GM19351 (cell line): ENCODE results near the gene SLK.

ENCODE experiments used
- ATAC-seq: cut with Tn5 transposase; IDR thresholded peaks from one replicate; pipeline ENCODE4 v1.9.1; 2021; ENCODE audit warnings: mild to moderate bottlenecking, moderate library complexity; ENCODE audit not compliant: unreplicated experiment

Gene SLK

GRCh38 chr10:103966671-103967447 lies at the start of gene SLK:
SLK (plus strand) TSS chr10:103967140; CDS start chr10:103967746, 606 bp downstream.
- ATAC-seq = peak; percentile 77

GRCh38 chr10:103917302-103918052 lies 49.5 kb upstream of the SLK start:
- ATAC-seq = peak; percentile 12

GRCh38 chr10:103918053-103918846 lies 48.7 kb upstream of the SLK start, which contains the start of gene STN1:
STN1 (minus strand) TSS chr10:103918184; CDS start chr10:103917594, 590 bp downstream.
- peak; percentile 89 for ATAC-seq

GRCh38 chr10:103919648-103920025 lies 47.3 kb upstream of the SLK start:
- ATAC-seq = no peak

GRCh38 chr10:103921248-103921647 lies 45.7 kb upstream of the SLK start:
- ATAC-seq = no peak

GRCh38 chr10:103921750-103922195 lies 45.2 kb upstream of the SLK start:
- peak; percentile 35 for ATAC-seq

GRCh38 chr10:103922659-103923058 lies 44.3 kb upstream of the SLK start:
- ATAC-seq = no peak

GRCh38 chr10:103923502-103923901 lies 43.4 kb upstream of the SLK start:
- ATAC-seq = no peak

GRCh38 chr10:103925591-103925990 lies 41.3 kb upstream of the SLK start:
- ATAC-seq = no peak

GRCh38 chr10:103926722-103927319 lies 40.1 kb upstream of the SLK start:
- no peak for ATAC-seq

- ATAC-seq = no peak
These were observed 38.2 kb upstream of the SLK start for GRCh38 chr10:103928784-103929183.

GRCh38 chr10:103929381-103929921 lies 37.5 kb upstream of the SLK start:
- ATAC-seq = no peak

GRCh38 chr10:103930449-103930848 lies 36.5 kb upstream of the SLK start:
- no peak for ATAC-seq

- ATAC-seq = no peak
These were observed 36.1 kb upstream of the SLK start for GRCh38 chr10:103930881-103931280.

- ATAC-seq = no peak
These were observed 35.3 kb upstream of the SLK start for GRCh38 chr10:103931603-103932002.

- ATAC-seq = no peak
These were observed 34.7 kb upstream of the SLK start for GRCh38 chr10:103932271-103932670.

GRCh38 chr10:103932971-103933370 lies 34.0 kb upstream of the SLK start:
- no peak for ATAC-seq

- no peak for ATAC-seq
These were observed 33.3 kb upstream of the SLK start for GRCh38 chr10:103933557-103934121.

- ATAC-seq = no peak
These were observed 32.6 kb upstream of the SLK start for GRCh38 chr10:103934308-103934707.

- ATAC-seq = no peak
These were observed 30.9 kb upstream of the SLK start for GRCh38 chr10:103936022-103936421.
